ENCODE measurements around the gene NPR1. TPM values are rescaled to one million over a fixed set of nuclear protein-coding genes. Genes with fewer than 3 reads are reported as not detected.
"Not testable (repeated sequence)": the region's sequence is repeated elsewhere in the genome, so short reads cannot be mapped to it uniquely, and the experiment has no call there.

NPR1 gene
- total RNA-seq, 1 experiment from 2014 or later: 1.1 TPM

GRCh38 chr1:153723687-153724086, 45.2 kb downstream of the NPR1 start:
- POLR2A ChIA-PET (ENCODE audit: low non-redundant PET): no interaction called here

GRCh38 chr1:153724634-153725033, 46.1 kb downstream of the NPR1 start:
- H3K4me3 ChIP-seq (ENCODE audit: low read depth, low read length, poor library complexity, severe bottlenecking); POLR2A ChIA-PET (ENCODE audit: low non-redundant PET); H3K27me3 ChIP-seq (replicated peaks; ENCODE audit: insufficient read depth, low read depth, low read length, poor library complexity); DNase-seq (ENCODE audit: low spot score); intact Hi-C loops (cut with micrococcal nuclease; ENCODE audit: unreplicated experiment); H3K36me3 ChIP-seq (ENCODE audit: insufficient read depth, low read length, poor library complexity, severe bottlenecking); H3K9me3 ChIP-seq (ENCODE audit: low read depth, low read length, poor library complexity, severe bottlenecking); H3K27ac ChIP-seq (ENCODE audit: low read depth, low read length, poor library complexity, severe bottlenecking); H3K4me1 ChIP-seq (ENCODE audit: insufficient read depth, low read length, poor library complexity, severe bottlenecking); BruUV-seq (replicated peaks): not testable (repeated sequence)
- CTCF ChIA-PET: interaction anchor here (0.7 kb wide), 1 partner anchor 266 kb away, joined by 5 read pairs; no protein-coding TSS in a partner anchor

More at GRCh38 chr1:153723687-153724086, 45.2 kb downstream of the NPR1 start:
- H3K4me3 ChIP-seq (ENCODE audit: low read depth, low read length, poor library complexity, severe bottlenecking): no peak overlapping the region
- H3K27me3 ChIP-seq (replicated peaks; ENCODE audit: insufficient read depth, low read depth, low read length, poor library complexity): no peaks in the 10 kb centered on the region
- DNase-seq (ENCODE audit: low spot score): no peak
- CTCF ChIA-PET: interaction anchor here (0.7 kb wide), 1 partner anchor 267 kb away, joined by 5 read pairs; no protein-coding TSS in a partner anchor
- no peaks in the 10 kb centered on the region for H3K9me3 ChIP-seq (ENCODE audit: low read depth, low read length, poor library complexity, severe bottlenecking)
- H3K27ac ChIP-seq (ENCODE audit: low read depth, low read length, poor library complexity, severe bottlenecking): no peak overlapping the region
- no TSS peak for BruUV-seq (replicated peaks)
- intact Hi-C loops (cut with micrococcal nuclease; ENCODE audit: unreplicated experiment): no loop called here
- H3K4me1 ChIP-seq (ENCODE audit: insufficient read depth, low read length, poor library complexity, severe bottlenecking): no peaks in the 10 kb centered on the region
- no peak for TF ChIP-seq CTCF (conservative IDR thresholded peaks at IDR 0.05; ENCODE audit: low read depth, low read length)
- TF ChIP-seq EZH2 (IDR thresholded peaks at IDR 0.05; ENCODE audit: borderline replicate concordance, low read depth, low read length, poor library complexity, severe bottlenecking): no peak
- no peaks in the 10 kb centered on the region for H3K36me3 ChIP-seq (ENCODE audit: insufficient read depth, low read length, poor library complexity, severe bottlenecking)

- H3K27me3 ChIP-seq (replicated peaks; ENCODE audit: insufficient read depth, low read depth, low read length, poor library complexity): no peaks in the 10 kb centered on the region
- intact Hi-C loops (cut with micrococcal nuclease; ENCODE audit: unreplicated experiment): no loop called here
- peak within 1 kb of the TSS; percentile 91 for H3K4me3 ChIP-seq (ENCODE audit: low read depth, low read length, poor library complexity, severe bottlenecking)
- TF ChIP-seq EZH2 (IDR thresholded peaks at IDR 0.05; ENCODE audit: borderline replicate concordance, low read depth, low read length, poor library complexity, severe bottlenecking) (no peak), CTCF (conservative IDR thresholded peaks at IDR 0.05; ENCODE audit: low read depth, low read length) (no peak)
- ChIA-PET CTCF (interaction anchor here (0.6 to 0.7 kb wide), 2 partner anchors 46 to 50 kb away, joined by 8 to 9 read pairs; no protein-coding TSS in a partner anchor), POLR2A (ENCODE audit: low non-redundant PET) (interaction anchor here (0.6 to 0.7 kb wide), 2 partner anchors 55 to 237 kb away, joined by 4 read pairs; no protein-coding TSS in a partner anchor)
- no TSS peak for BruUV-seq (replicated peaks)
- peaks cover 8% of the 10 kb centered on the region for H3K36me3 ChIP-seq (ENCODE audit: insufficient read depth, low read length, poor library complexity, severe bottlenecking)
- peaks cover 7% of the 10 kb centered on the region for H3K4me1 ChIP-seq (ENCODE audit: insufficient read depth, low read length, poor library complexity, severe bottlenecking)
- H3K27ac ChIP-seq (ENCODE audit: low read depth, low read length, poor library complexity, severe bottlenecking): peak within 1 kb of the TSS; percentile 96
- DNase-seq (ENCODE audit: low spot score): peak; percentile 100
- no peaks in the 10 kb centered on the region for H3K9me3 ChIP-seq (ENCODE audit: low read depth, low read length, poor library complexity, severe bottlenecking)
Measured at GRCh38 chr1:153727463-153728304, 49.2 kb downstream of the NPR1 start, which contains the start of gene INTS3. Gene INTS3 (plus strand): TSS chr1:153728050. CDS start chr1:153728635, 585 bp downstream.
